ENCODE results near the gene PLTP. TPM values are rescaled to one million over a fixed set of nuclear protein-coding genes. Genes with fewer than 3 reads are reported as not detected.

Gene PLTP
- total and polyA plus RNA-seq, 2 experiments from 2014 or later: 108 to 160 TPM

GRCh38 chr20:45897289-45897688 is 14.7 kb downstream of the PLTP start:
- H3K27me3 ChIP-seq (ENCODE audit: insufficient read depth): no peaks in the 10 kb centered on the region
- H3F3A ChIP-seq (replicated peaks; ENCODE audit: low read depth): 0 out of 2 replicates have a peak, but pooled peaks cover 6% of the 10 kb centered on the region
- ATAC-seq: no peak
- no peak for DNase-seq (ENCODE audit: low spot score)
- no peak overlapping the region for H2AFZ ChIP-seq
- no peaks in the 10 kb centered on the region; the same call in 1 of the 2 replicates for H4K20me1 ChIP-seq (replicated peaks; ENCODE audit: insufficient read depth)
- Mint-ChIP-seq H3K9me3 (no peaks in the 10 kb centered on the region), H3K4me1 (peaks cover 4% of the 10 kb centered on the region; the same call in 1 of the 3 replicates), H3K36me3 (ENCODE audit: low read depth) (peaks cover 59% of the 10 kb centered on the region), H3K27me3 (ENCODE audit: insufficient read depth, low read depth, poor library complexity) (peaks cover 16% of the 10 kb centered on the region), H3K27ac (no peak overlapping the region), H3K4me3 (no peak overlapping the region)
- 0 out of 2 replicates have a peak, but pooled peaks cover 7% of the 10 kb centered on the region for H3K36me3 ChIP-seq (ENCODE audit: insufficient read depth)
- H3K4me1 ChIP-seq (ENCODE audit: insufficient read depth): no peaks in the 10 kb centered on the region
- TF ChIP-seq, protein P1, sequence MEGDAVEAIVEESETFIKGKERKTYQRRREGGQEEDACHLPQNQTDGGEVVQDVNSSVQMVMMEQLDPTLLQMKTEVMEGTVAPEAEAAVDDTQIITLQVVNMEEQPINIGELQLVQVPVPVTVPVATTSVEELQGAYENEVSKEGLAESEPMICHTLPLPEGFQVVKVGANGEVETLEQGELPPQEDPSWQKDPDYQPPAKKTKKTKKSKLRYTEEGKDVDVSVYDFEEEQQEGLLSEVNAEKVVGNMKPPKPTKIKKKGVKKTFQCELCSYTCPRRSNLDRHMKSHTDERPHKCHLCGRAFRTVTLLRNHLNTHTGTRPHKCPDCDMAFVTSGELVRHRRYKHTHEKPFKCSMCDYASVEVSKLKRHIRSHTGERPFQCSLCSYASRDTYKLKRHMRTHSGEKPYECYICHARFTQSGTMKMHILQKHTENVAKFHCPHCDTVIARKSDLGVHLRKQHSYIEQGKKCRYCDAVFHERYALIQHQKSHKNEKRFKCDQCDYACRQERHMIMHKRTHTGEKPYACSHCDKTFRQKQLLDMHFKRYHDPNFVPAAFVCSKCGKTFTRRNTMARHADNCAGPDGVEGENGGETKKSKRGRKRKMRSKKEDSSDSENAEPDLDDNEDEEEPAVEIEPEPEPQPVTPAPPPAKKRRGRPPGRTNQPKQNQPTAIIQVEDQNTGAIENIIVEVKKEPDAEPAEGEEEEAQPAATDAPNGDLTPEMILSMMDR (conservative IDR thresholded peaks at IDR 0.05; ENCODE audit: low read depth in 2 of 2): no peak
- TF ChIP-seq ETS1 (IDR thresholded peaks at IDR 0.05) (no peak), ZNF462 (CRISPR knock-in tag; IDR thresholded peaks at IDR 0.05) (no peak), CREB1 (CRISPR knock-in tag; IDR thresholded peaks at IDR 0.05; ENCODE audit: low read depth) (no peak), NANOG (IDR thresholded peaks at IDR 0.05; ENCODE audit: borderline replicate concordance) (no peak), JUNB (IDR thresholded peaks at IDR 0.05; ENCODE audit: unreplicated experiment) (no peak), ZNF331 (CRISPR knock-in tag; IDR thresholded peaks at IDR 0.05; ENCODE audit: low read depth) (no peak), POLR2AphosphoS5 (IDR thresholded peaks at IDR 0.05; ENCODE audit: low read depth) (no peak), EZH2phosphoT487 (IDR thresholded peaks at IDR 0.05; ENCODE audit: unreplicated experiment) (no peak), STAT1 (IDR thresholded peaks at IDR 0.05; ENCODE audit: unreplicated experiment) (no peak), ZNF114 (CRISPR knock-in tag; IDR thresholded peaks at IDR 0.05) (no peak), EZH2 (IDR thresholded peaks at IDR 0.05; ENCODE audit: low read depth, unreplicated experiment) (no peak)
- TF ChIP-seq, protein P2, sequence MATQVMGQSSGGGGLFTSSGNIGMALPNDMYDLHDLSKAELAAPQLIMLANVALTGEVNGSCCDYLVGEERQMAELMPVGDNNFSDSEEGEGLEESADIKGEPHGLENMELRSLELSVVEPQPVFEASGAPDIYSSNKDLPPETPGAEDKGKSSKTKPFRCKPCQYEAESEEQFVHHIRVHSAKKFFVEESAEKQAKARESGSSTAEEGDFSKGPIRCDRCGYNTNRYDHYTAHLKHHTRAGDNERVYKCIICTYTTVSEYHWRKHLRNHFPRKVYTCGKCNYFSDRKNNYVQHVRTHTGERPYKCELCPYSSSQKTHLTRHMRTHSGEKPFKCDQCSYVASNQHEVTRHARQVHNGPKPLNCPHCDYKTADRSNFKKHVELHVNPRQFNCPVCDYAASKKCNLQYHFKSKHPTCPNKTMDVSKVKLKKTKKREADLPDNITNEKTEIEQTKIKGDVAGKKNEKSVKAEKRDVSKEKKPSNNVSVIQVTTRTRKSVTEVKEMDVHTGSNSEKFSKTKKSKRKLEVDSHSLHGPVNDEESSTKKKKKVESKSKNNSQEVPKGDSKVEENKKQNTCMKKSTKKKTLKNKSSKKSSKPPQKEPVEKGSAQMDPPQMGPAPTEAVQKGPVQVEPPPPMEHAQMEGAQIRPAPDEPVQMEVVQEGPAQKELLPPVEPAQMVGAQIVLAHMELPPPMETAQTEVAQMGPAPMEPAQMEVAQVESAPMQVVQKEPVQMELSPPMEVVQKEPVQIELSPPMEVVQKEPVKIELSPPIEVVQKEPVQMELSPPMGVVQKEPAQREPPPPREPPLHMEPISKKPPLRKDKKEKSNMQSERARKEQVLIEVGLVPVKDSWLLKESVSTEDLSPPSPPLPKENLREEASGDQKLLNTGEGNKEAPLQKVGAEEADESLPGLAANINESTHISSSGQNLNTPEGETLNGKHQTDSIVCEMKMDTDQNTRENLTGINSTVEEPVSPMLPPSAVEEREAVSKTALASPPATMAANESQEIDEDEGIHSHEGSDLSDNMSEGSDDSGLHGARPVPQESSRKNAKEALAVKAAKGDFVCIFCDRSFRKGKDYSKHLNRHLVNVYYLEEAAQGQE (IDR thresholded peaks at IDR 0.05; ENCODE audit: unreplicated experiment): no peak
- no peaks in the 10 kb centered on the region for H3K9me2 ChIP-seq (ENCODE audit: insufficient read depth)
- no peak overlapping the region for H3K4me3 ChIP-seq
- no peaks in the 10 kb centered on the region for H3K79me2 ChIP-seq (replicated peaks; ENCODE audit: insufficient read depth)
- no peak overlapping the region for H3K27ac ChIP-seq (ENCODE audit: low read depth)
- no peak overlapping the region for H3K4me2 ChIP-seq
